SK-N-SH treated with all-trans-retinoic acid at 6 μM for 48 hours (cell line): ENCODE results near the gene IDH1.

Experiments
- ATAC-seq: fragments of 200-7000 bp; cut with Tn5 transposase; 3 replicates; pipeline ENCODE4 v1.9.1; 2020; ENCODE audit warnings: mild to moderate bottlenecking, moderate library complexity
- ARNTL ChIP-seq: fragments of 450-650 bp; formaldehyde crosslinking; IDR thresholded peaks from 2 replicates; pipeline ENCODE4 v1.5.0; 2020; ENCODE audit warnings: low read depth, mild to moderate bottlenecking, moderate library complexity, borderline replicate concordance
- BACH2 ChIP-seq: fragments of 250-450 bp; sonication (Bioruptor Pico); IDR thresholded peaks from 2 replicates; pipeline ENCODE4 v1.9.0; 2021; ENCODE audit warnings: mild to moderate bottlenecking, borderline replicate concordance
- CSDC2 ChIP-seq: fragments of 250-450 bp; sonication (Bioruptor Pico); IDR thresholded peaks from 2 replicates; pipeline ENCODE4 v1.5.0; 2020; ENCODE audit warnings: mild to moderate bottlenecking, moderate library complexity
- CSRNP3 ChIP-seq: fragments of 250-450 bp; sonication (Bioruptor Pico); IDR thresholded peaks from 2 replicates; pipeline ENCODE4 v1.5.1; 2021; ENCODE audit warnings: mild to moderate bottlenecking, moderate library complexity
- ESRRG ChIP-seq: fragments of 250-450 bp; sonication (Bioruptor Pico); IDR thresholded peaks from 2 replicates; pipeline ENCODE4 v1.6.1; 2021; ENCODE audit warnings: mild to moderate bottlenecking
- GLIS3 ChIP-seq: fragments of 250-450 bp; sonication (Bioruptor Pico); IDR thresholded peaks from 2 replicates; pipeline ENCODE4 v1.5.0; 2020; ENCODE audit warnings: mild to moderate bottlenecking, moderate library complexity
- ISL1 ChIP-seq: fragments of 250-450 bp; sonication (Bioruptor Pico); IDR thresholded peaks from 2 replicates; pipeline ENCODE4 v2.1.2; 2022; ENCODE audit warnings: mild to moderate bottlenecking, moderate library complexity
- OSR1 ChIP-seq: fragments of 250-450 bp; sonication (Bioruptor Pico); IDR thresholded peaks from 2 replicates; pipeline ENCODE4 v1.8.0; 2022; ENCODE audit warnings: moderate library complexity, mild to moderate bottlenecking, inconsistent platforms
- PATZ1 ChIP-seq: fragments of 250-450 bp; sonication (Bioruptor Pico); IDR thresholded peaks from 2 replicates; pipeline ENCODE4 v1.8.0; 2020; ENCODE audit warnings: mild to moderate bottlenecking, moderate library complexity, borderline replicate concordance
- PPARA ChIP-seq: fragments of 250-450 bp; sonication (Bioruptor Pico); IDR thresholded peaks from 2 replicates; pipeline ENCODE4 v1.5.0; 2020; ENCODE audit warnings: mild to moderate bottlenecking, borderline replicate concordance
- RARB ChIP-seq: fragments of 250-450 bp; sonication (Bioruptor Pico); IDR thresholded peaks from 2 replicates; pipeline ENCODE4 v1.8.0; 2021; ENCODE audit warnings: mild to moderate bottlenecking, moderate library complexity
- SNAI2 ChIP-seq: fragments of 250-450 bp; sonication (Bioruptor Pico); IDR thresholded peaks from 2 replicates; pipeline ENCODE4 v1.5.0; 2020; ENCODE audit warnings: mild to moderate bottlenecking, moderate library complexity
- TCF4 ChIP-seq: fragments of 250-450 bp; sonication (Bioruptor Pico); IDR thresholded peaks from 2 replicates; pipeline ENCODE4 v1.8.0; 2021; ENCODE audit warnings: mild to moderate bottlenecking, moderate library complexity, borderline replicate concordance
- TOX ChIP-seq: fragments of 250-450 bp; sonication (Bioruptor Pico); IDR thresholded peaks from 2 replicates; pipeline ENCODE4 v1.8.0; 2021; ENCODE audit warnings: mild to moderate bottlenecking, moderate library complexity, borderline replicate concordance
- TSHZ2 ChIP-seq: fragments of 250-450 bp; sonication (Bioruptor Pico); IDR thresholded peaks from 2 replicates; pipeline ENCODE4 v1.5.0; 2020; ENCODE audit warnings: mild to moderate bottlenecking, moderate library complexity
- ZC3H10 ChIP-seq: fragments of 250-450 bp; sonication (Bioruptor Pico); IDR thresholded peaks from 2 replicates; pipeline ENCODE4 v1.5.1; 2021; ENCODE audit warnings: mild to moderate bottlenecking, moderate library complexity
- ZFP3 ChIP-seq: fragments of 250-450 bp; sonication (Bioruptor Pico); IDR thresholded peaks from 2 replicates; pipeline ENCODE4 v1.5.0; 2020; ENCODE audit warnings: mild to moderate bottlenecking, moderate library complexity
- ZFP30 ChIP-seq: fragments of 450-650 bp; formaldehyde crosslinking; IDR thresholded peaks from 2 replicates; pipeline ENCODE4 v1.5.0; 2022; ENCODE audit warnings: mild to moderate bottlenecking, moderate library complexity
- ZNF565 ChIP-seq: fragments of 450-650 bp; formaldehyde crosslinking; conservative IDR thresholded peaks from 2 replicates; pipeline ENCODE4 v1.5.0; 2020; ENCODE audit warnings: low read depth, mild to moderate bottlenecking, moderate library complexity
- ZNF70 ChIP-seq: fragments of 450-650 bp; formaldehyde crosslinking; IDR thresholded peaks from 2 replicates; pipeline ENCODE4 v1.5.0; 2020; ENCODE audit warnings: mild to moderate bottlenecking, moderate library complexity
- ZNF8 ChIP-seq: fragments of 450-650 bp; formaldehyde crosslinking; IDR thresholded peaks from 2 replicates; pipeline ENCODE4 v1.5.0; 2020; ENCODE audit warnings: mild to moderate bottlenecking, moderate library complexity
- TF ChIP-seq, protein P1 (sequence below): fragments of 250-450 bp; sonication (Bioruptor Pico); IDR thresholded peaks from 2 replicates; pipeline ENCODE4 v1.8.0; 2021; ENCODE audit warnings: low read depth, mild to moderate bottlenecking, moderate library complexity, borderline replicate concordance

IDH1 gene

GRCh38 chr2:208250388-208250787 lies 4.5 kb downstream of the IDH1 start (continued):
- TF ChIP-seq SNAI2: no peak

- TF ChIP-seq ZC3H10 (CRISPR knock-in tag): no peak
- TF ChIP-seq ZNF8 (CRISPR knock-in tag): no peak
- no peak for TF ChIP-seq ZNF565
- TF ChIP-seq SNAI2: no peak
- no peak for TF ChIP-seq ZNF70 (CRISPR knock-in tag)
- no peak for TF ChIP-seq ZFP3
- no peak for TF ChIP-seq TSHZ2 (CRISPR knock-in tag)
- no peak for TF ChIP-seq GLIS3 (CRISPR knock-in tag)
- TF ChIP-seq CSDC2: no peak
- ATAC-seq: no peak
These were observed 5.6 kb downstream of the IDH1 start for GRCh38 chr2:208249296-208249695.

GRCh38 chr2:208248601-208249000 lies 6.3 kb downstream of the IDH1 start:
- TF ChIP-seq ZC3H10 (CRISPR knock-in tag) (no peak), ZFP30 (CRISPR knock-in tag) (no peak), CSRNP3 (CRISPR knock-in tag) (no peak), TOX (CRISPR knock-in tag) (no peak), GLIS3 (CRISPR knock-in tag) (no peak), ZNF565 (no peak), ISL1 (CRISPR knock-in tag) (no peak), OSR1 (CRISPR knock-in tag) (no peak), ZNF70 (CRISPR knock-in tag) (no peak), CSDC2 (no peak), ZFP3 (no peak), RARB (CRISPR knock-in tag) (no peak), PPARA (CRISPR knock-in tag) (no peak)
- TF ChIP-seq, protein P1, sequence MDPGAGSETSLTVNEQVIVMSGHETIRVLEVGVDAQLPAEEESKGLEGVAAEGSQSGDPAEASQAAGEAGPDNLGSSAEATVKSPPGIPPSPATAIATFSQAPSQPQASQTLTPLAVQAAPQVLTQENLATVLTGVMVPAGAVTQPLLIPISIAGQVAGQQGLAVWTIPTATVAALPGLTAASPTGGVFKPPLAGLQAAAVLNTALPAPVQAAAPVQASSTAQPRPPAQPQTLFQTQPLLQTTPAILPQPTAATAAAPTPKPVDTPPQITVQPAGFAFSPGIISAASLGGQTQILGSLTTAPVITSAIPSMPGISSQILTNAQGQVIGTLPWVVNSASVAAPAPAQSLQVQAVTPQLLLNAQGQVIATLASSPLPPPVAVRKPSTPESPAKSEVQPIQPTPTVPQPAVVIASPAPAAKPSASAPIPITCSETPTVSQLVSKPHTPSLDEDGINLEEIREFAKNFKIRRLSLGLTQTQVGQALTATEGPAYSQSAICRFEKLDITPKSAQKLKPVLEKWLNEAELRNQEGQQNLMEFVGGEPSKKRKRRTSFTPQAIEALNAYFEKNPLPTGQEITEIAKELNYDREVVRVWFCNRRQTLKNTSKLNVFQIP (CRISPR knock-in tag): no peak
- ATAC-seq: no peak

DNA sequence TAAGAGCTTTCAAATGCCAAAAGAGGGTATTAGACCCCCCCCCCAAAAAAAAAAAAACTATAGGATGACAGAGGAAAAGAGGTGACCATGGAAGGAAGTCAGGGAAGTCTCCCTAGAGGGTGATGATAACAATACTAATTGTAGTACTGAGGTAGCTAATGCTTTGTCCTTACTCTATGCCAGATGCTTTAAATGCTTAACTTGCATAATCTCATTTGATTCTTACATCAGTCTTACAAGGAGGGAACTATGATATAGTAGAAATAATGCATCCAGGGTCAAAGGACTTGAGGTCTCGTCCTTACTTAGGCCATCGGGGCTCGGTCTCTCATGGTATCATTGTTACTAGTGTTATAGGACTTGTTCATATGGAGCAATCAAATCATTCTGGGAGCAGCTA lies 9.1 kb downstream of the IDH1 start:
- ATAC-seq: no peak
- no peak for TF ChIP-seq ZNF8 (CRISPR knock-in tag)
- TF ChIP-seq GLIS3 (CRISPR knock-in tag): no peak
- TF ChIP-seq, protein P1 (CRISPR knock-in tag): no peak
- TF ChIP-seq PPARA (CRISPR knock-in tag): no peak
- no peak for TF ChIP-seq TCF4 (CRISPR knock-in tag)
- no peak for TF ChIP-seq ESRRG
- TF ChIP-seq ZNF565: no peak
- TF ChIP-seq BACH2 (CRISPR knock-in tag): no peak
- no peak for TF ChIP-seq TOX (CRISPR knock-in tag)
- no peak for TF ChIP-seq PATZ1 (CRISPR knock-in tag)
- no peak for TF ChIP-seq ARNTL (CRISPR knock-in tag)
- no peak for TF ChIP-seq SNAI2
